ENCODE results near the gene NPBWR2. TPM values are rescaled to one million over a fixed set of nuclear protein-coding genes. Genes with fewer than 3 reads are reported as not detected.

Gene NPBWR2
- polyA plus RNA-seq, 1 of the 3 experiments (the other 2 are of a cell fraction), result not detected

- Histone ChIP-seq H3K27me3 (ENCODE audit: insufficient read depth) (no peaks in the 10 kb centered on the region), H4K20me1 (ENCODE audit: insufficient read depth) (no peaks in the 10 kb centered on the region), H3F3A (replicated peaks; ENCODE audit: insufficient read depth) (no peaks in the 10 kb centered on the region), H3K79me2 (ENCODE audit: insufficient read depth) (no peaks in the 10 kb centered on the region), H3K4me1 (ENCODE audit: control insufficient read depth in 1 of 2, insufficient read depth in 2 of 2, low read depth in 1 of 2, low read length in 1 of 2) (no peaks in the 10 kb centered on the region; a peak in 1 of 4 replicates), H3K36me3 (replicated peaks in 1 of 2; ENCODE audit: control insufficient read depth in 1 of 2, insufficient read depth in 2 of 2, low read length in 1 of 2) (no peaks in the 10 kb centered on the region), H2AFZ (ENCODE audit: low read depth) (no peak overlapping the region), H3K27ac (ENCODE audit: low read depth in 2 of 2, low read length in 1 of 2) (no peak overlapping the region), H3K9me2 (no peaks in the 10 kb centered on the region), H3K4me3 (ENCODE audit: low read depth in 2 of 2, low read length in 1 of 2) (no peak overlapping the region), H3K4me2 (no peak overlapping the region), H3K9ac (no peak overlapping the region), H3K9me3 (no peaks in the 10 kb centered on the region)
- TF ChIP-seq TAF1 (IDR thresholded peaks at IDR 0.05; ENCODE audit: borderline replicate concordance, low read depth, low read length) (no peak), GATA2 (CRISPR knock-in tag; IDR thresholded peaks at IDR 0.05) (no peak), YY1 (IDR thresholded peaks at IDR 0.05; ENCODE audit: low read depth) (no peak), USF1 (IDR thresholded peaks at IDR 0.05; ENCODE audit: borderline replicate concordance, low read depth) (no peak), REST (IDR thresholded peaks at IDR 0.05; ENCODE audit: low read depth, low read length) (no peak), TCF12 (IDR thresholded peaks at IDR 0.05) (no peak), IRF3 (IDR thresholded peaks at IDR 0.05; ENCODE audit: low read depth, low read length) (no peak), MEF2A (IDR thresholded peaks at IDR 0.05; ENCODE audit: borderline replicate concordance, low read depth) (no peak), CHD2 (IDR thresholded peaks at IDR 0.05; ENCODE audit: low read length, partially characterized antibody) (no peak), FOXJ3 (CRISPR knock-in tag; IDR thresholded peaks at IDR 0.05) (no peak), RCOR1 (IDR thresholded peaks at IDR 0.05; ENCODE audit: low read length) (no peak), ZBTB33 (IDR thresholded peaks at IDR 0.05; ENCODE audit: borderline replicate concordance, low read depth) (no peak), NFIC (IDR thresholded peaks at IDR 0.05; ENCODE audit: borderline replicate concordance) (no peak), EP300 (IDR thresholded peaks at IDR 0.05; ENCODE audit: borderline replicate concordance in 1 of 2, low read depth in 1 of 2, low read length in 1 of 2) (no peak), SIN3A (IDR thresholded peaks at IDR 0.05; ENCODE audit: borderline replicate concordance, low read depth, low read length) (no peak), USF2 (IDR thresholded peaks at IDR 0.05; ENCODE audit: borderline replicate concordance, low read depth, low read length) (no peak)
- TF ChIP-seq, protein P1, sequence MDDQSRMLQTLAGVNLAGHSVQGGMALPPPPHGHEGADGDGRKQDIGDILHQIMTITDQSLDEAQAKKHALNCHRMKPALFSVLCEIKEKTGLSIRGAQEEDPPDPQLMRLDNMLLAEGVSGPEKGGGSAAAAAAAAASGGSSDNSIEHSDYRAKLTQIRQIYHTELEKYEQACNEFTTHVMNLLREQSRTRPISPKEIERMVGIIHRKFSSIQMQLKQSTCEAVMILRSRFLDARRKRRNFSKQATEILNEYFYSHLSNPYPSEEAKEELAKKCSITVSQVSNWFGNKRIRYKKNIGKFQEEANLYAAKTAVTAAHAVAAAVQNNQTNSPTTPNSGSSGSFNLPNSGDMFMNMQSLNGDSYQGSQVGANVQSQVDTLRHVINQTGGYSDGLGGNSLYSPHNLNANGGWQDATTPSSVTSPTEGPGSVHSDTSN (IDR thresholded peaks at IDR 0.05), result no peak
- 51% methylated on average over 17 of the region's 21 CpGs for WGBS (ENCODE audit: low lambda C conversion rate)
- POLR2A ChIA-PET, result no interaction called here
- peak; percentile 25 for DNase-seq
- CTCF ChIA-PET, result interaction anchor here (0.7 to 1.7 kb wide), 2 partner anchors 18 to 19 kb away, joined by 4 to 8 read pairs; no protein-coding TSS in a partner anchor
Measured at GRCh38 chr20:64139199-64140060, 32.1 kb upstream of the NPBWR2 start.

Data from SK-N-SH (cell line).